ENCODE measurements around the gene CKS1B. TPM values are rescaled to one million over a fixed set of nuclear protein-coding genes. Genes with fewer than 3 reads are reported as not detected.

The CKS1B gene
- total RNA-seq, 3 donors from 2014 or later (not counting 1 experiment from before 2014, with no cell fraction given): 8.5 to 13.0 (median 12.9) TPM

- Histone ChIP-seq H3K4me3 (ENCODE audit: low read length) (no peak overlapping the region), H3K27ac (ENCODE audit: low read length) (no peak overlapping the region), H3K36me3 (ENCODE audit: control insufficient read depth, insufficient read depth, low read length) (peaks cover 11% of the 10 kb centered on the region), H3K9me3 (ENCODE audit: control insufficient read depth, insufficient read depth, low read length) (no peaks in the 10 kb centered on the region), H3K4me1 (ENCODE audit: control insufficient read depth, insufficient read depth, low read length) (peaks cover 9% of the 10 kb centered on the region), H3K27me3 (ENCODE audit: control insufficient read depth, insufficient read depth, low read length) (no peaks in the 10 kb centered on the region)
- DNase-seq: no peak
- Mint-ChIP-seq H3K4me3 (no peak overlapping the region), H3K4me1 (peaks cover 8 to 14% of the 10 kb centered on the region in 2 donors), H3K9me3 (no peaks in the 10 kb centered on the region), H3K27me3 (ENCODE audit: low read depth in 2 of 2) (no peaks in the 10 kb centered on the region), H3K36me3 (no peaks in the 10 kb centered on the region), H3K27ac (no peak overlapping the region)
- intact Hi-C loops (cut with micrococcal nuclease): no loop called here
- no peak for TF ChIP-seq CTCF (IDR thresholded peaks at IDR 0.05)
- WGBS (ENCODE audit: insufficient coverage): over 99% methylated on average over 9 of the region's 11 CpGs
- no peak for ATAC-seq
These were observed 42.5 kb upstream of the CKS1B start for GRCh38 chr1:154931940-154932487.

GRCh38 chr1:154934358-154934948 lies 40.0 kb upstream of the CKS1B start:
- peaks cover 2% of the 10 kb centered on the region for H3K36me3 ChIP-seq (ENCODE audit: control insufficient read depth, insufficient read depth, low read length)
- H3K4me1 ChIP-seq (ENCODE audit: control insufficient read depth, insufficient read depth, low read length): peaks cover 20% of the 10 kb centered on the region
- H3K27ac ChIP-seq (ENCODE audit: low read length): no peak overlapping the region
- DNase-seq (no peak), ATAC-seq (no peak)
- Mint-ChIP-seq H3K27me3 (ENCODE audit: low read depth in 2 of 2) (no peaks in the 10 kb centered on the region), H3K4me3 (peak overlapping the region; percentile 13), H3K9me3 (no peaks in the 10 kb centered on the region), H3K36me3 (no peaks in the 10 kb centered on the region), H3K27ac (peak overlapping the region in 1 of 2 donors; percentile 100), H3K4me1 (peaks cover 19 to 30% of the 10 kb centered on the region in 2 donors)
- TF ChIP-seq CTCF (IDR thresholded peaks at IDR 0.05): no peak
- no peak overlapping the region for H3K4me3 ChIP-seq (ENCODE audit: low read length)
- 95% methylated on average over 4 of the region's 5 CpGs for WGBS (ENCODE audit: insufficient coverage)
- H3K9me3 ChIP-seq (ENCODE audit: control insufficient read depth, insufficient read depth, low read length): no peaks in the 10 kb centered on the region
- intact Hi-C loops (cut with micrococcal nuclease): no loop called here
- H3K27me3 ChIP-seq (ENCODE audit: control insufficient read depth, insufficient read depth, low read length): no peaks in the 10 kb centered on the region

- ATAC-seq (no peak), DNase-seq (no peak)
- H3K27ac Mint-ChIP-seq: peak overlapping the region; percentile 99 to 100
- no peaks in the 10 kb centered on the region for H3K27me3 ChIP-seq (ENCODE audit: control insufficient read depth, insufficient read depth, low read length)
- no peaks in the 10 kb centered on the region for H3K36me3 Mint-ChIP-seq
- peaks cover 19 to 40% of the 10 kb centered on the region in 2 donors for H3K4me1 Mint-ChIP-seq
- no peak for TF ChIP-seq CTCF (IDR thresholded peaks at IDR 0.05)
- no peaks in the 10 kb centered on the region for H3K9me3 ChIP-seq (ENCODE audit: control insufficient read depth, insufficient read depth, low read length)
- peaks cover 30% of the 10 kb centered on the region for H3K4me1 ChIP-seq (ENCODE audit: control insufficient read depth, insufficient read depth, low read length)
- H3K27ac ChIP-seq (ENCODE audit: low read length): peak overlapping the region; percentile 97
- intact Hi-C loops (cut with micrococcal nuclease): loop anchor here (5.0 kb wide), 4 partner anchors 36 to 379 kb away; partner anchors contain the start of genes ADAR, CKS1B, EFNA4 and SHC1
- H3K9me3 Mint-ChIP-seq: no peaks in the 10 kb centered on the region
- no peaks in the 10 kb centered on the region for H3K27me3 Mint-ChIP-seq (ENCODE audit: low read depth in 2 of 2)
- 43% methylated on average over 27 of the region's 27 CpGs for WGBS (ENCODE audit: insufficient coverage)
- peak overlapping the region; percentile 85 for H3K4me3 ChIP-seq (ENCODE audit: low read length)
- peaks cover 2% of the 10 kb centered on the region for H3K36me3 ChIP-seq (ENCODE audit: control insufficient read depth, insufficient read depth, low read length)
- H3K4me3 Mint-ChIP-seq: peak overlapping the region; percentile 100
These were observed 38.5 kb upstream of the CKS1B start for GRCh38 chr1:154935749-154936554.

Measured in natural killer cell (primary cell).